GM21786 (cell line): Measurements from ENCODE around the gene TBC1D22A.
A peak's percentile ranks its signal among the peaks of the same experiment; 100 is the strongest.
"Not testable (repeated sequence)": the region's sequence is repeated elsewhere in the genome, so short reads cannot be mapped to it uniquely, and the experiment has no call there.

Experiments
- ATAC-seq: cut with Tn5 transposase; IDR thresholded peaks from one replicate; pipeline ENCODE4 v1.9.1; 2021; ENCODE audit not compliant: unreplicated experiment

Gene TBC1D22A

DNA sequence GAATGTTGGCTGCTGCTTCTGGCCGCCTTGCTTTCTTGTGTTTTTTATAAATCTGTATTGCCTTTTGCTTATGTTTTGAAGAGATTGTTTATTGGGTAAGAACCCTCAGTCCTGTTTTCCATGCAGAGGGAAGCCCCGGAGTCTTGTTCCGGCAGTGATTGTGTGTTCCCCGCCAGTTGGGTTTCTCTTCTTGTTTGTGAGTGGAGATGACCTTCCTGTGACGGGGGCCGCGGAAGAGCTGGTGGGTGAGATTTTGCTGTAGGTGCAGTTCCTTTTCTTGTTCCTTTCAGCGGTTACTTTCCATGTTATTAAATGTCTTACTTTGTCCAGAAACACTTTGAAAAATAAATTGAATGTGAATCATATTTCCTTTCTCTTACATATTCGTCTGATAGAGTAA, 8.3 kb downstream of the TBC1D22A start:
- no peak for ATAC-seq

DNA sequence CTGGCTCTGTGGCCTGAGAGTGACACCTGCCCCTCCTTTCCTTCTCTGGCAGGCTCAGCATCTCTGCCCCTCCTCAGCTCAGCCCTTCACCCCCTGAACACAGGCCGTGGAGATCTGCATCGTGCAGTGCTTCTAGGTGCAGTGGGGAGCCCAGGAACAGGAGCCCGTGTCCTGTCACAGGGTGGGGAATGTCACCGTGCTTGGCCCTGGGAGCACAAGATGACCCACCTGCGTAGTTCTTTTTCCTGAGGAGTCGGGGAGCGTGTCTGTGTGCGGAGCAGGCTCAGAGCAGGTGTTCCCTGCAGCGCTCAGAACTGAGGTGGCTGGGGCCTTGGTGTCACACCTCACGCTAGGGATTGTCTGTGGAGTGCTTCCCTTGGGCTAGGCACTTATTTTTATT, 10.6 kb downstream of the TBC1D22A start:
- no peak for ATAC-seq

- ATAC-seq: peak; percentile 38
Measured at GRCh38 chr22:46774253-46774979, 12.0 kb downstream of the TBC1D22A start.

GRCh38 chr22:46774980-46775849, 12.8 kb downstream of the TBC1D22A start:
- ATAC-seq: no peak

DNA sequence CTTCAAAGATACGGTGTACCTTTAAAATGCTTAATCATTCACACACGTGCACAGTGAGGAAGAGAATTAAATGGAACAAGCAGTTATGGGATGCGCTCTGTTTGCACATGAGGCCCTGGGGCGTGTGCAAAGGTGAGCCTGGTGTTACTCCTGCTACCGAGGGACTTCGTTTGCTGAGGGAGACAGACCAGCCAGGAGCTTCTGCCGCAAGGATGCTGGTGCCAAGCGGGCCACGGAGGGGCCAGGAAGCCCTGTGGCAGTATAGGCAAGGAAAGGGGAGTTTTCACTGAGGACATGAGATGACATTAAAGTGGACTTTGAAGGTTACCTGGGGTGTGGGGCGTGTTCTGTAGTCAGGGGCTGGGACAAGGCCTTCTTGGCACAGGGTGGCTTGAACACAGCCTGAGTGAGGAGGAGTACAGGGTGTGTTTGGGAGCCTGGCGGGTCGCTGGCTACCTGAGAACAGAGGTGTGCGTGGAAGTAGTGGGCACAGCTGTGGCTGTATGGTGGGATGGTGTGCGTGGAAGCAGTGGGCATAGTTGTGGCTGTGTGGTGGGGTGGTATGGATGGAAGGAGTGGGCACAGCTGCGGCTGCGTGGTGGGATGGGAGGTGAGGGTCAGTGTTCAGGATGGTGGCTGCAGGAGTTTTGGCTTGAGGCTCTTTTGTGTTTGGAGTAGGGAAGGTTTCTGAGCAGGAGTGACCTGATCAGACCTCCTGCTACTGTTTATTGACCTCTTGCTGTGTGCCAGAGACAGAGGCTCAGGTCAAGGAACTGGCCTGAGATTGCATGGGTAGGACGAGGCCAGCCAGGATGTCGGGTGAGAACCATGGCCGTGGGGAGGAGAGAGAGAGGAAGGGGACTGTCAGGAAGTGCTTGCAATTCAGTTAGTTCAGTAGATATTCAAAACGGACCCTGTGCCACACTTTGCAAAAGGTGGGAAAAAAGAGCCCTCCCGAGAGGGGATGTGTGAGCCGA, 13.7 kb downstream of the TBC1D22A start:
- no peak for ATAC-seq

DNA sequence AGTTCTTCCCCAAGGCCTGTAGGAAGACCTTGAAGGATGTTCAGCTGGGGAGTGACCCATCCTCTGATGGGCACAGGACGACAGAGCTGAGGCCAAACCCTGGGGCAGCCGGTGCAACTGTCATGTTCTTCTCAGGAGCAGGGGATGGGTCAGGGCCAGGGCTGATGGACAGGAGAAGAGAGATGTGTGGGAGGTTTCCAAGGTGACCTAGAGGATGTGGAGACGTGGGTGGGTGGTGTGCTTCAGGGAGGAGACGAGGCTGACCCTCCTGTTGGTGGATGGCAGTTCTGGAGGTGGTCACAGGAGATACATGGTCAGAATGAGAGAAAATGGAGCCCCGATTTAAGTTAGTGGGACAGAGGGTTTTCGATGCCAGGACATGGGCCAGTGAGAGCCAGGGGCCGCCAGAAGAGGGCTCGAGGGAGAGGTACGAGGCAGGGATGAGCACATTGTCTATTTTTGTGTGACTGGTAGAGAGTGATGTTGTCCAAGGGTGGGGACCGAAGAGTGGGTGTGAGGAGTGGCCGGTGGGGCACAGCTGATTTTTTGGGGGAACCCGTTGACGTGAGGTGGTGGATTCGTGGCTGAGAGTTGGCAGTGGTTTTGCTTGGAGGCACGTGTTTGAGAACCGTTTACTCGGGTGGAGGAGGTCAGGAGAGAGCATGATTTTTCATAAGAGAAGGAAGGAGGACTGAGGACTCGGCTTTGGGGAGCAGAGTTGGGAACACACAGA, 14.6 kb downstream of the TBC1D22A start:
- no peak for ATAC-seq

DNA sequence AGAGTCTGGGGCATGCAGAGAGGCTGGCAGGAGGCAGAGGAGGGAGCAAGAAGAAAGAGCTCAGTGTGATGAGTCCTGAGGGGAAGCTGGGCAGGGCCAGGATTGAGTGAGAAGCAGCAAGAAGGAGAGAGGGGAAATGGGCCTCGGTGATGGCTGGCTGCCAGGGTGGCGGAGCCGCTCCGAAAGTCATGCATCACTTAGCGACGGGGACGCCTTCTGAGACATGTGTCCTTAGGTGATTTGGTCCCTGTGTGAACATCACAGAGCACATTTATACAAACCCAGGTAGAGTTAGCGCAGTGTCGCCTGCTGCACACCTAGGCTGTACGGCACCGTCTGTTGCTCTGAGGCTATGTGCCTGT, 15.1 kb downstream of the TBC1D22A start:
- no peak for ATAC-seq

DNA sequence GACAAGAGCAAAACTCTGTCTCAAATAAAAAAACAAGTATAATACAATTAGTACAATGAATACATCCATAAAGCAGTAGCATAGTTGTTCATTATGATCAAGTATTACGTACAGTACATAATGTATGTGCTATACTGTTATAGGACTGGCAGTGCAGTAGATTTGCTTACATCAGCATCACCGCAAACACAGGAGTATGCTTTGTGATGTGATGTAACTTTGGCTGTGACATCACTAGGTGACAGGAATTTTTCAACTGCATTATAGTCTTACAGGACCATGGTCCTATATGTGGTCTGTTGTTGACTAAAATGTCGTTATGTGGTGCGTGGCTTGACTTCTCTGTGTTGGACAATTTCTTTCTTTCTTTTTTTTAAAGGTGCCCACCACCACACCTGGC, 16.6 kb downstream of the TBC1D22A start:
- ATAC-seq: no peak

GRCh38 chr22:46779651-46780050, 17.2 kb downstream of the TBC1D22A start:
- no peak for ATAC-seq

DNA sequence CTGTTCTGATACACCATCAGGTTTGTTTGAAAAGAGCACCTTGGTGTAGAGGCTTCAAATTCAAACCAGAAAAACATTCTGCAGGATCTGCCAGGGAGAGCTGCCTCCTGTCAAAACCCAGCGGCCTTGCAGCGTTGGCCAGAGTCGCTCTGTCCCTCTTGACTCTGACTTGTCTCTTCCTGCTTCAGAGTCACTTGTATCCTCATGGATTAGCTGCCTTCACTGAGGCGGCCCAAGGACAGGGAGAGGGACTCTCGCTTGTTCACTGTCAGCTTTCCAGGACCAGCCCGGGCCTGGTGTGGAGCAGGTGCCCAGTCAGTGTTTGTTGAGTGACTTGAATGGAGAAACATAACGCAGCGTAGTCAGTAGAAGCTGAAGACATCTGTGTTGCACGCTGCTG, 18.0 kb downstream of the TBC1D22A start:
- no peak for ATAC-seq

- ATAC-seq: no peak
Measured at GRCh38 chr22:46781291-46781690, 18.8 kb downstream of the TBC1D22A start.

DNA sequence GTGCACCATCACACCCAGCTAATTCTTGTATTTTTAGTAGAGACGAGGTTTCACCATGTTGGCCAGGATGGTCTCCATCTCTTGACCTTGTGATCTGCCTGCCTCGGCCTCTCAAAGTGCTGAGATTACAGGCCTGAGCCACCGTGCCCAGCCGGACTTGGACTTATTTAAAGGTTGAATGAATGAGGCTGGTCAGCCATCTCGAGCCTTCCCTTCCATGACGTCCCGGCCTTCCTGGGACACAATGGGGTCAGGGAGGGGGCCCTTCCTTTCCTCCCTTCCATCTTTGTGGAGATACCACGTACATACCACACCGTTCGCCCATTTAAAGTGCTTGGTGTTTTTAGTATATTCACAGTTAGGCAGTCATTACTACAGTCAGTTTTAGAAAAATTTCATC, 19.8 kb downstream of the TBC1D22A start:
- ATAC-seq: not testable (repeated sequence)

GRCh38 chr22:46783721-46784120, 21.3 kb downstream of the TBC1D22A start:
- no peak for ATAC-seq

DNA sequence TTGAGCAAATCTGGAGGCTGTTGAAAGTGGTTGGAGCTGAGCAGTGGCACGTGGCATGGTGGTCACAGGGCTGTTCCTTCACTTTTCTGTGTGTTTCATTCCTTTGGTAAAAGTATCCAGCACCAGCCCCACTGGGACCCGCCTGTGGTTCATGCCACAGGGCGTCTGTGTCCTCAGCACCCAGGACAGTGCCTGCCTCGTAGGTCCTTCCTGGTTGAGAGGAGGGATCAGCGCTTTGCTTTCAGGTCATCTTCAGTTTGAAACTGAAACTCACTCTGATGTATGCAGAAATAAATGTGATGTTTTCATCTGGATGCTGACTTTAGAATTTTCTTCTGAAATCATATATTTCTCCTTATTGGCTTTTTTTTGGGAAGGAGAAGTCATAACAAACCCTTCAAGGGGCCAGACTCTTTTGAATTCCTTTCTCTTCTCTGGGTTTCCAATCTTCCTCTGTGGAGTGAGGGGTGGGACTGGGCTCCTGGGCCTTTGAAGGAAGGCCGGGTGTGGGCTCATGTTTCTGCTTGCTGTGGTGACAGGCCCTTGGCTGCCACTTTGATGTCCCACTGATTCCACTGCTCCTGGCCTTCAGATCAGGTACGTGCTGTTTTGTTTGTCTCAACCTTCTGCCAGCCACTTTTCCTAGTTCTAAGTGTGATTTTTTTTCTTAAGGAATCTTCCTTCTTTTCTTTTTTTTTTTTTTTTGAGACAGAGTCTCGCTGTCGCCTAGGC, 26.2 kb downstream of the TBC1D22A start:
- ATAC-seq: no peak

DNA sequence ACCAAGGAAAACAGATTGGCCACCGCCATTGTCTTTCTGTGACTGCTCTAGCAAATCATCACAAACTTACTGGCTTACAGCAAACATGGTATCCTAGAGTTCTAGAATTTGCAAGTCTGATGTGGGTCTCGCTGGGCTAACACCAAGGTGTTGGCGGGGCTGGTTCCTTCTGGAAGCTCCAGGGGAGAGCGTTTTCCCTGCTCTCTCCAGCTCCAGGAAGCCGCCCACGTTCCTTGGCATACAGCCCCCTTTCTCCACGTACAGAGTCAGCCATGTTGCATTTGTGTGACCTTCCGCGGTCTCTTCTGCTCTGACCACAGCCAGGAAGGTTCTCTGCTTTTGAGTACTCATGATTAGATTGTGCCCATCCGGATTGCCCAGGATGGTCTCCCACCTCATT, 27.5 kb downstream of the TBC1D22A start:
- ATAC-seq: no peak

- ATAC-seq: no peak
Measured at GRCh38 chr22:46791201-46791731, 28.8 kb downstream of the TBC1D22A start.

DNA sequence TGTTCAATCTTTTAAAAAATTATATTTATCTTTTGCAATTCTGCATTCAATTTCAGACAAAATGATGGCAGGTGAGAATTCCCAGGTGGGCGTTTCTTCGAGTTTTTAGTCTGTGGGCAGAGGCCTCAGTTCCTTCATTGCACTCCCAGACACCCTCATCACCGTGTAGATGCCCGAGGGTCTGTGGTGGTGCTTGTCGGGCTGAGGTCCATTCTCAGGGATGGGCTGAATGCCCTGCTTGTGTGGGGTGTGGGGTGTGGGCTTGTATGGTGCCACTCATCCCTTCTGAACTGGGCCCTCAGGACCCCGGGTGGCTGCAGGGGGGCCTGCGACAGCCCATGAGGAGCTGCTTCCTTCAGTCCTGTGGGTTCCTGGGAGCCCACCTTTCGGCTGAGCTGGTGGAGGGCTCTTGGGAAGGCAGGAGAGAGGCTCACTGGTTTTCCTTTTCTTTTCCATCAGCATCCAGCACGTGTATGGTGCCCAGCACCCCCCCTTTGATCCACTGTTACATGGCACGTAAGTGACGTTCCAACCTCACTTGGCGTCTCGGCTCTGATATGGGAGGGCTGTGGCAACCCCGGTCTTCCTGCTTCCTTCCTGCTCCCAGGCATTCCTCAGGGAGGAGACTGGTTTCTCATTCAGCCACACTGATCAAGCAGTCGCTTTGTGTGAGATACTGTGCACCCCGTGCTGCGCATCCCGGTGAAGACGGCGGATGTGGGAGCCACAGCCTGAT, 29.8 kb downstream of the TBC1D22A start:
- no peak for ATAC-seq

DNA sequence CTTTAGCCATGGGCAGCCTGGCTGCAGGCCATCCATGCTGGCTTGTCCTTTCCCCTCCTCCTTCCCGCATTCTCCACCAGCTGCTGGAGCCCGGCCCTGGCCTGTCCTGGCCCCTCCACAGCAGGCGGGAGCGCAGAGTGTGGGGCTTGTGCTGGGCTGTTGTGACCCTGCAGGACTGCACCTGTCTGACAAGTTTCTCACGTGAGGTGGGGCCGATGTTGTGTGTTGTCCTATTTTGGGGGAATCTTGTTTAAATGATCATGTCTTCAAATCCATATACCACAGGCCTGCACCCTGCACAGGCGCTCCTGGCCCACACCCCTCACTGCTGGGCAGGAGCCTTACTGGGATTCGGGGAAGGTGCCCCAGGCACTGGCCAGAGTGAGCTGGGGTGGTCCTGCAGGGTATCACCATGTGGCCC, 30.4 kb downstream of the TBC1D22A start:
- no peak for ATAC-seq

DNA sequence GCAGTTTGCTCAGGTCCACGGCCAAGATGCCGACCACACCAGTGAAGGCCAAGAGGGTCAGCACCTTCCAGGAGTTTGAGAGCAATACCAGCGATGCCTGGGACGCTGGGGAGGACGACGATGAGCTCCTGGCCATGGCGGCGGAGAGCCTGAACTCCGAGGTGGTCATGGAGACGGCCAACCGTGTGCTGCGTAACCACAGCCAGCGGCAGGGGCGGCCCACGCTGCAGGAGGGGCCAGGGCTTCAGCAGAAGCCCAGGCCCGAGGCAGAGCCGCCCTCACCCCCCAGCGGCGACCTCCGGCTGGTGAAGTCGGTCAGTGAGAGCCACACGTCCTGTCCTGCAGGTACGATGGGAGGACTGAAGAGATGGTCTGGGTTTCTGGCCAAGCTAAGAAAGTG, 31.0 kb downstream of the TBC1D22A start:
- no peak for ATAC-seq
